Fibroblast of upper back skin (primary cell): Measurements from ENCODE around the gene FOCAD.
"Not testable (repeated sequence)": the region's sequence is repeated elsewhere in the genome, so short reads cannot be mapped to it uniquely, and the experiment has no call there.

Source experiments
- DNase-seq: peaks from one replicate; pipeline ENCODE4 v3.0.0-alpha.2; 2013

FOCAD gene

DNA sequence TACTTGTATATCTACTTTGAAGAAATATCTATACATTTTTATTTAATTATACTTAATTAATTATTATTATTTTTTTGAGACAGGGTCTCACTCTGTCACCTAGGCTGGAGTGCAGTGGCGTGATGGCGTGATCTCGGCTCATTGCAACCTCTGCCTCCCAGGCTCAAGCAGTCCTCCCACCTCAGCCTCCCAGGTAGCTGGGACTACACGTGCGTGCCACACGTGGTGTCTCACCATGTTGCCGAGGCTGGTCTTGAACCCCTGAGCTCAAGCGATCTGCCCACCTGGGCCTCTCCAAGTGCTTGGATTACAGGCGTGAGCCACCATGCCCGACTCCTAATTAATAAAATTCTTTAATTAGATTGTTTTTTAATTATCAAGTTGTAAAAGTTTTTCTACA, 10.5 kb upstream of the FOCAD start:
- not testable (repeated sequence) for DNase-seq

GRCh38 chr9:20681467-20681866, 2.6 kb upstream of the FOCAD start:
- no peak for DNase-seq

- peak; percentile 46 for DNase-seq
These were observed 566 bp upstream of the FOCAD start for GRCh38 chr9:20683351-20684034.

DNA sequence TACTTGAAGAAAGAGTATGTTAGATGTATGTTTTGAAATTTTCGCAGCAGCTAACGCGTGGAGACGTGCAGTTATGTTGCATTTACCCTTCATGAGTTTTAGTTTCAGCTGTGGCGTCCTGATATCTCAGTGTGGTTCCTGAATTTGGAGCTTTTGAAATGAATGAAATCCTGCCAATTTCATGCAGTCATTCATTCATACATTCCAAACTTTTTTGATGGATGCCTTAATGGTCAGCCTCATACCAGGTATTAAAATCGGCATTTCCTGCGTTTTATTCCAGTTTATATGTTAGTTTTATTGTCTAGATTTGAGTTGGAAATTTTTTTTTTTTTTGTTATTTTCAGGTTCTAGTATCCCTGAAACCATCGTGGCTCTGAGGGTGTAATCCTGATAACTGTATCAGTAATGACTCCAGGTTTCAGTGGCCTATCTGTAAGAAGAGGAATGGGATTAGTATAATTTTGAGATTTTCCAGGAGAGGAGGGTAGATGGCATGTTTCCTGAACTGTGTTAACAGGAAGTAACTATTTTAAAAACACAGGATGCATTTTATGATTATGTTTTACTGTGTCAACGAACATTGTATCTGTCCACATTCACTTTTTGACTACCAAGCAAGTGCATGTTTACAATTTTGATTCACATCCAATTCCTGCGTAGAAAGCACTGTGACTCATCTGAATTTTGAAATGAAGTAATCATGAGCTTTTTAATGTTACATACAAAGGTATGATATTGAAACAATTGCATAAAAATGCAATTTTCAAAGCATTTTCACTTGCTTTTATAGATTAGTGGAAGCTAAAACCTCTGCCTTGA, 1.0 kb downstream of the FOCAD start:
- peak; percentile 71 for DNase-seq

- DNase-seq, result no peak
These were observed 1.7 kb downstream of the FOCAD start for GRCh38 chr9:20685769-20686168.

- no peak for DNase-seq
These were observed 5.8 kb downstream of the FOCAD start for GRCh38 chr9:20689833-20690232.

DNA sequence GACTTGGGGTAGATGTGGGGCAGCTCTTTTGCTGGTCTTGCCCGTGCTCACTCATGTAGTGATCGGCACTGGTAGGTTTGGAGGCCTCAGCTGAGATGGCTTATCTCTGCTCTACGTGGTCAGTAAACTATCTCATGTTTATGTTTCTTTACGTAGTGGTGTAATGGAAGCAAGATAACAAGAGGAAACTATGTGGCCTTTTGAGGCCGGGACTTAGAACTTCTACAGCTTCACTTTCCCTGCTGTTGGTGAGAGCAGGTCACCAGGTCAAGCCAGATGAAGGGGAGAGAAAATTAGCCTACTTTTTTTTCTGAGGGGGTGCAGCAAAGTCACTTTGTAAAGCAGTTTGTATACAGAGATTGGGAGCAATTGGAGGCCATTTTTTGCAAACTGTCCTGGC, 8.5 kb downstream of the FOCAD start:
- DNase-seq, result no peak

GRCh38 chr9:20693068-20693467, 9.0 kb downstream of the FOCAD start:
- no peak for DNase-seq

DNA sequence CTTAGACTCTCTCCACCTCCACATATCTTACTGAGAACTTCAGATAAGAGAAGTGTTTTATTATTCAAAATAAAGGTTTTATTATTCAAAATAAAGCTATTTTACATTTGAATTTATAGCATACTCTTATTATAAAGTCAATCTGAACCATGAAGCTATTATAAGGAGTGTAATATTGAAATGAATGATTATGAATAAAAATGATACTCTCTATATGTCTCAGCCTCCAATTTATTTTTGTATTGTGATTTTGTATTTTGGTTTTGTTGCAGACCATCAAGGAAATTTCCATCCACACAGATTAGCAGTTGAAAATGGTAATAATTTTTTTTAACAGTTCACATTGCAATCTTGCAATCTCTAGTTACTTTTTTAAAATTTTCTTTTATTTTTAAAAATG, 10.2 kb downstream of the FOCAD start:
- no peak for DNase-seq

GRCh38 chr9:20697021-20697719, 13.1 kb downstream of the FOCAD start:
- DNase-seq, result no peak

DNA sequence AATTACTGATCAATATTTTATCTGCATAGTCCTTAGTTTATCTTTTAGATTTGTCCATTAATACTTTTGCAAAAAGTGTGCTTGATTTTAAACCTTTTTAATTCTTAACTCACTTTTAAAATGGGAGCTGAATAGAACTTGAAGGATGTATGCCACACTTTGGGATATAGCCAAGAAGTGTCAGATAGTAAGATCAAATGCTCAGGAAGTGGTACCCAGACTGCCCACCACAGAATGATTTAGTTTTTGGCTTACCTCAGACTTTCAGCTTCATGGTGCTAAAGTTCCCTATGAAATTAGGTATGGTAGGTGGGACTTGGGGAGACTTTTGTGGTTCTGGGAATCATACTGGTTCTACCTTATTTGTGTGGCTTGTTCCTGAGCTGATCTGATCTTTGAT, 14.7 kb downstream of the FOCAD start:
- DNase-seq, result no peak

- no peak for DNase-seq
These were observed 17.0 kb downstream of the FOCAD start for GRCh38 chr9:20701060-20701459.

GRCh38 chr9:20702570-20702969, 18.5 kb downstream of the FOCAD start:
- DNase-seq, result no peak

DNA sequence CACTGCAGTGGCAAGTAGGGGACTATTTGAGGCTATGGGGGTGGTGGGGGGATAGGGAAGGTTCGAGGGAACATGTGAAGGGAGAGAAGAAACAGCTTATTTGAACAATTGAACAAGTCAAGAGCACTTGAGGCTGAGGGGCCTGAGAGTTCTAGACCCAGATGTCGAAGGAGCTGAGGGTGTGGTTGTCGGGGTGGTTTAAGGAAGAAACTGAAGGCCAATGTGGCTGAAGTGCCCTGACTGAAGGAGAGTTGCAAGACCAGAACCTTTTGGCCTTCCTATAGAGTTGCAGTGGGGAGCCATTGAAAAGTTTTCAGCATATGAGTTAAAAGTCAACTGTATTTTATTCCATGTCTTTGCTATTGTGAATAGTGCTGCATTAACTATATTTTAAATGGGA, 19.1 kb downstream of the FOCAD start:
- no peak for DNase-seq

DNA sequence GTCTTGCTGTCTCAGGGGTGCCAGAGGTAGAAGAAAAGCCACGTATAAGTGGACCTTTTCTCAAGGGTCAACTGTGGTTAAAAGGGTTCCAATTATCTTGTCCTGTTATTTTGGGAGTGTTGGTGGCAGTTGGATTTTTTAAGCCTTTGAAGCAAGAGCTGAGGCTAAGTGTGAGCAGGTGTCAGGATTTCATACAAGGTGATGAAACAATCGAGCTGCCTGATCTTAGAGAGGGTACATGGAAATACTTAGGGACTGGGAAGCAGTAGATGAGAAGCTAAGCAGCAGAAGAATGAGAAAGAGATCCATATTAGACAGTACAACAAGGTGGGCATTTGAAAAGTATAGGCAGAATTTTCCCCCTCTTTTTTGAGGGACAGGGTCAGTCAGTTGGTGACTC, 23.6 kb downstream of the FOCAD start:
- no peak for DNase-seq

DNA sequence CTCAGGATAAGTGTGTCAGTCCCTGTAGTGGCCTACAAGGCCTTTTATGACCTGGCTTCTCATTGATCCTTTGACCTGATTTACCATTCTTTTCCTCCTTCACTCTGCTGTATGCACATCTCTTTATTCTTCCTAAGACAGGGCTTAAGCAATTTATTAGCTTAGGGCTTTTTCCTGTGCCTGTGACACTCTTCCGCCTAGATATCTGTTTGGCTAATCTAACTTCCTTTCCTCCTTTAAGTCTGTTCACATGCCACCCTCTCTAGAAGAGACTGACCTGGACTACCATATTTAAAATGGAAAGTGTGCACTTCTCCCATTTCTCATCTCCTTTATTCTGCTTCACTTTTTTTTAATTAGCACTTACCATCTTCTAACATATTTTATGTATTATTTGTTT, 29.1 kb downstream of the FOCAD start:
- no peak for DNase-seq

DNA sequence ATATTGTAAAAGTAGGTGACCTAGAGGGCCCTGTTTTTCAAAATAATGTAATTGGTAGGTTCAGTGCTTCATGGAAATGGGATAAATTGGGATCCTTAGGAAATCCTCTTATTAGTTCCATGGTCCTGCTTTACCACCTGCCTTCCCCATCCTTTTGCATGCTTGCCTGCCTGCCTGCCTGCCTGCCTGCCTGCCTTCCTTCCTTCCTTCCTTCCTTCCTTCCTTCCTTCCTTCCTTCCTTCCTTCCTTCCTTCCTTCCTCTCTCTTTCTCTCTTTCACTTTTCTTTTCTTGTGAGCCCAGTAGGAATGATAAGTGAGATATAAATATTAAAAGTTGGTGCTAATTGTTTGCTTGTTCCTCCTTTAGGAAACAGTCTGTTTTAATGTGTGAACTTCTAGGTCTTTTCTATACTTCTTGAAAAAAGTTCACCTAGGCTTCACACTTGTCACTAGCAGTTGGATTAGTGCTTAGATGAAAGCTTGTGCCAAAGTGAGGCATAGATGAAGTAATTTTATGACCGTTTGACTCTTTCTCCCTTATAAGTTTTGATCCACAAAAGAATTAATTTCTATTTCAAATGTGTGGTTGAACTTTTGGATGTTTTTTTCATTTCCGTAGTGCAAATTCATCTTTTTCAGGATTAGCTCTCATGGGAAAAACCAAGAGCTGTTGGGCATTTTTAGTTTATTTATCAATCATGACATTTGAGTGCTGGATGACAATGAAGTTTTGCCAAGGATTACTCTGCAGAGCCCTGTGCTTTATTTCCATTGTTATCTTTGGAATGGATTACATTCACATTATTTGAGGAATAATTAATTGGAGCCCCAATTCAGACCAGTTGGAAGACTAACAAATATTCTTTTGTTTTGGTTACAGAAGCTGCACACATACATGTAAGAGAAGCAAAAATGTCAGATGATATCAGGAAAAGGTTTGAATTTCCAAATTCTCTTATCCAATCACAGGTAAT, 30.7 kb downstream of the FOCAD start:
- no peak for DNase-seq

- no peak for DNase-seq
These were observed 38.2 kb downstream of the FOCAD start for GRCh38 chr9:20722221-20722620.

DNA sequence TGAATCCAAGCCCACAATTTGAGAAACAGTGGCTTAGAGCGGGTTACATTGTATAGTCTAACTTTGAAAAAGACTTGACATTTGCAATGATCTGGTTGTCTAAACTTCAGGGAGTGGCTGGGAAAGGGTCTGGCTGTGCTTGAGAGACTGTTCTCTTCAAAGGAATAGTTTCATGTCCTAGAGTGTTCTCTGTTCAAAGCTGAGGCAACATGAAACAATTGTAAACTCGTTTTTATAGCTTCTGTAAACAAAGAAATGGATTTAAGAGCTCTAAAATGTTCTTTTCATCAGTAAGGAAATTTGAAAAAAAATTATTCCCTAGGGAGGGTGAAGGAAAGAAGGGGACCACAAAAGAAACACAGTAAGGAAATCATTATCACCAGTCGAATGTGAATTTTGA, 41.6 kb downstream of the FOCAD start:
- DNase-seq, result no peak

GRCh38 chr9:20726144-20726543, 42.1 kb downstream of the FOCAD start:
- no peak for DNase-seq

DNA sequence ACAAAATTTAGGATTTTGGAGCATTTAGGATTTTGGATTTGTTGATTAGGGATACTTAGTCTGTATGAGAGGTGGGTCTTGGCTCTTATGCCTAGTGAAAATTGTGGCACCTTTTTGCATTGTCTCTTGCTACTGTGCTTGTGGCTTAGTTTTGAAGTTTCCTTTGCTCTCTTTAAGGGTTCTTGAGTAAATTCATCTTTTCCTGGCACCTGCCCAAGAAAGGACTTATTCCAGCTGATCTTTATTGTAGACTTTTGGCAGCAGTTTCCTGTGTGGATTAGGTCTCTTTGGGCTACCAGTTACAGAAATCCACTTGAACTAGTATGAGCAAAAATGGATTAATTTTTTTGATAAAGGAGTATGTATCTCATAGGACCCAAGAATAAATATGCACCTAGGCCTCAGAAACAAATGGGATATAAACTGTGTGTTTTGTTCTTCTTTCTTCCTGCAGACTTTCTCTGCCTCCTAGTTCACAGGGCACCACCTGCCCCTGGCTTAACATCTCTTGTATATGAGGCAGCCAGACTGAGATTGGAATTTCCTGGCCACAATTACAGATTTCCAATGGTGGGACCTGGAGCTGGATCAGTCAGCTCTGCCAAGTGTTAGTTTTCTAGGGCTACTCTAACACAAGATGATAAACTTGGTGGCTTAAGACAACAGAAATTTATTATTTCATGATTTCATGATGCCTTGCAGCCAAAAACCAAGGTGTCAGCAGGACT, 44.6 kb downstream of the FOCAD start:
- DNase-seq, result peak; percentile 58

- peak; percentile 68 for DNase-seq
These were observed 45.5 kb downstream of the FOCAD start for GRCh38 chr9:20729523-20729922.
